ENCODE results near the gene LAMA1. TPM values are rescaled to one million over a fixed set of nuclear protein-coding genes. Genes with fewer than 3 reads are reported as not detected.

The LAMA1 gene, protein sequence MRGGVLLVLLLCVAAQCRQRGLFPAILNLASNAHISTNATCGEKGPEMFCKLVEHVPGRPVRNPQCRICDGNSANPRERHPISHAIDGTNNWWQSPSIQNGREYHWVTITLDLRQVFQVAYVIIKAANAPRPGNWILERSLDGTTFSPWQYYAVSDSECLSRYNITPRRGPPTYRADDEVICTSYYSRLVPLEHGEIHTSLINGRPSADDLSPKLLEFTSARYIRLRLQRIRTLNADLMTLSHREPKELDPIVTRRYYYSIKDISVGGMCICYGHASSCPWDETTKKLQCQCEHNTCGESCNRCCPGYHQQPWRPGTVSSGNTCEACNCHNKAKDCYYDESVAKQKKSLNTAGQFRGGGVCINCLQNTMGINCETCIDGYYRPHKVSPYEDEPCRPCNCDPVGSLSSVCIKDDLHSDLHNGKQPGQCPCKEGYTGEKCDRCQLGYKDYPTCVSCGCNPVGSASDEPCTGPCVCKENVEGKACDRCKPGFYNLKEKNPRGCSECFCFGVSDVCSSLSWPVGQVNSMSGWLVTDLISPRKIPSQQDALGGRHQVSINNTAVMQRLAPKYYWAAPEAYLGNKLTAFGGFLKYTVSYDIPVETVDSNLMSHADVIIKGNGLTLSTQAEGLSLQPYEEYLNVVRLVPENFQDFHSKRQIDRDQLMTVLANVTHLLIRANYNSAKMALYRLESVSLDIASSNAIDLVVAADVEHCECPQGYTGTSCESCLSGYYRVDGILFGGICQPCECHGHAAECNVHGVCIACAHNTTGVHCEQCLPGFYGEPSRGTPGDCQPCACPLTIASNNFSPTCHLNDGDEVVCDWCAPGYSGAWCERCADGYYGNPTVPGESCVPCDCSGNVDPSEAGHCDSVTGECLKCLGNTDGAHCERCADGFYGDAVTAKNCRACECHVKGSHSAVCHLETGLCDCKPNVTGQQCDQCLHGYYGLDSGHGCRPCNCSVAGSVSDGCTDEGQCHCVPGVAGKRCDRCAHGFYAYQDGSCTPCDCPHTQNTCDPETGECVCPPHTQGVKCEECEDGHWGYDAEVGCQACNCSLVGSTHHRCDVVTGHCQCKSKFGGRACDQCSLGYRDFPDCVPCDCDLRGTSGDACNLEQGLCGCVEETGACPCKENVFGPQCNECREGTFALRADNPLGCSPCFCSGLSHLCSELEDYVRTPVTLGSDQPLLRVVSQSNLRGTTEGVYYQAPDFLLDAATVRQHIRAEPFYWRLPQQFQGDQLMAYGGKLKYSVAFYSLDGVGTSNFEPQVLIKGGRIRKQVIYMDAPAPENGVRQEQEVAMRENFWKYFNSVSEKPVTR (N-terminal part only)
- 0.32 and 0.38 TPM in 2 replicates for total RNA-seq

DNA sequence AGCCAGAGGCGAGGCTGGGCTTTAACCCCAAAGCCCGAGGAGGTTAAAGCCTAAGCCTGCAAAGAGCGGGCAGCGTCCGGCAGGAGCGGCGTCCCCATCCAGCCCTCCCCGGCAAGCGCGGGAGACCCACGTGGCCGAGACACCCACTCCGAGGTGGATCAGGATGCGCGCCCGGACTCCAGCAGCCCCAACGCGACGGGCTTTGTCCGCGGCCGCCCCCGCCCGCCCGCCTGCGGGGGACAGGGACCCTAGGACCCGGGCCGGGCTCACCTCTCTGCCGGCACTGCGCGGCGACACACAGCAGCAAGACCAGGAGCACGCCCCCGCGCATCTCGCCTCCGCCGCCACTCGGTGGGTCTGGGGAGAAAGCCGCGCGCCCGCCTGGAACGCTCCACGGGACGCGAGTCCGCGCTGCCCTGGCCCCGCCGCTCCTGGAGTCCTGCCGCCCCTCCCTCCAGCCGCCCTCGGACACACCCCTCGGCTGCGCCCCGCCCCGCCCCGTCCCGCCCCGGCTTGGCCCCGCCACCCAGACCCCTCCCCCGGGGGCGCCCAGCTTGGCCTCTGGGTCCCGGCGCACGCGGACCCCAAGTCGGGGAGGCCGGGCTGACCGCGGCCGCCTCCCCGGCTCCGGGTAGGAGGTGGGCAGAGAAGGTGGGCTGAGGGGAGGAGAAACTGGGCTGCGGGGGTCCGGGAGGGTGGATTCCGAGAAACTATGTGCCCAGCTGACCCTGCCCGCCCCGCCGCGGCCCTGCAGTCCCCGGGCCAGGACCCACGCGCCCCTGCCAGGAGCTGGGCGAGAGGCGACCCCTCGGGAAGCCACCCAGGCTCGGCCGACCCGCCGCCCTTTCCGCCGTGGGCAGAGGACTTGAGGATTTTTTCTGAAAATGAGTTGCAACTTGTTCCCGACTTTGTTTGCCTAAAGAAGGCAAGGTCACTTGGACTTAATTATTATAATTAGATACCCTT is at the start of gene LAMA1:
Gene LAMA1 (minus strand): TSS at position 408 of the 966 bp plus-strand sequence. CDS start 77 bp downstream, at position 331.

Other genes starting within 250 kb of the LAMA1 start
- not detected in 2 replicates for gene LRRC30, start 113.3 kb upstream of the LAMA1 start, total RNA-seq

Measured in bladder microvascular endothelial cell (primary cell).